IMR-90 (cell line): ENCODE data around the gene METTL24. TPM values are rescaled to one million over a fixed set of nuclear protein-coding genes. Genes with fewer than 3 reads are reported as not detected.

Experiments used
- ATAC-seq: fragments of 200-7000 bp; cut with Tn5 transposase; 2 replicates; pipeline ENCODE4 v1.9.1; 2020; ENCODE audit warnings: low read depth, mild to moderate bottlenecking, moderate library complexity
- BruUV-seq: library from RNA; stranded (reverse); fragments of 400-500 nt; replicated peaks from 2 replicates; lab custom pipeline; 2021; lab: Mats Ljungman, UMichigan
- CTCF ChIA-PET: fragments of 300-600 bp; formaldehyde crosslinking; extraction: SDS; loops from one replicate; lab custom pipeline; 2021; ENCODE audit warnings: antibody characterized with exemption; lab: Yijun Ruan, JAX
- POLR2A ChIA-PET: fragments of 300-600 bp; sonication (Branson Sonifier 250); formaldehyde crosslinking; loops from one replicate; lab custom pipeline; 2022; ENCODE audit warnings: antibody characterized with exemption; ENCODE audit not compliant: unreplicated experiment; lab: Charles Lee
- DNase-seq: peaks from one replicate; pipeline ENCODE4 v3.0.0; 2013
- H2AFZ ChIP-seq: replicated peaks from 2 replicates; pipeline ENCODE3; 2013; ENCODE audit warnings: low read length, mild to moderate bottlenecking; ENCODE audit not compliant: poor library complexity
- H2AK5ac ChIP-seq: 2 replicates; pipeline ENCODE4 v1.6.1; 2013; ENCODE audit warnings: low read depth, low read length, inconsistent platforms
- H2AK9ac ChIP-seq: replicated peaks from 2 replicates; pipeline ENCODE3; 2013; ENCODE audit warnings: mild to moderate bottlenecking, low read depth, low read length, moderate library complexity; ENCODE audit not compliant: poor library complexity
- H2BK120ac ChIP-seq: 2 replicates; pipeline ENCODE4 v1.6.1; 2013; ENCODE audit warnings: low read depth, low read length, inconsistent platforms
- H2BK15ac ChIP-seq: 3 replicates; pipeline ENCODE4 v1.6.1; 2013; ENCODE audit warnings: low read depth, low read length, inconsistent platforms
- H2BK20ac ChIP-seq: 2 replicates; pipeline ENCODE4 v1.6.1; 2013; ENCODE audit warnings: low read depth, mild to moderate bottlenecking, inconsistent platforms, low read length, moderate library complexity
- H2BK5ac ChIP-seq: 2 replicates; pipeline ENCODE4 v1.6.1; 2013; ENCODE audit warnings: mild to moderate bottlenecking, low read depth, low read length, inconsistent platforms; ENCODE audit not compliant: poor library complexity, severe bottlenecking
- H3K14ac ChIP-seq: replicated peaks from 2 replicates; pipeline ENCODE4 v1.6.1; 2013; ENCODE audit warnings: low read depth, low read length, inconsistent platforms
- H3K18ac ChIP-seq: 2 replicates; pipeline ENCODE4 v1.6.1; 2013; ENCODE audit warnings: low read depth, low read length, control low read depth
- H3K23ac ChIP-seq: 2 replicates; pipeline ENCODE4 v1.6.1; 2013; ENCODE audit warnings: low read depth, low read length, inconsistent platforms
- H3K27ac ChIP-seq: 2 replicates; pipeline ENCODE4 v1.5.1; 2013; ENCODE audit warnings: mild to moderate bottlenecking, control low read depth, low read length; ENCODE audit not compliant: insufficient read depth
- H3K27me3 ChIP-seq: 2 replicates; pipeline ENCODE4 v1.6.1; 2013; ENCODE audit warnings: low read length; ENCODE audit not compliant: control insufficient read depth, insufficient read depth
- H3K36me3 ChIP-seq: 2 replicates; pipeline ENCODE4 v1.6.1; 2013; ENCODE audit warnings: low read length, mixed read lengths; ENCODE audit not compliant: control insufficient read depth, insufficient read depth
- H3K4ac ChIP-seq: 2 replicates; pipeline ENCODE4 v1.6.1; 2013; ENCODE audit warnings: low read depth, low read length, inconsistent platforms
- H3K4me1 ChIP-seq: 2 replicates; pipeline ENCODE4 v1.6.1; 2013; ENCODE audit warnings: low read length, mixed read lengths; ENCODE audit not compliant: control insufficient read depth, insufficient read depth
- H3K4me2 ChIP-seq: 2 replicates; pipeline ENCODE4 v1.6.1; 2013; ENCODE audit warnings: low read depth, mild to moderate bottlenecking, control low read depth, low read length, moderate library complexity
- H3K4me3 ChIP-seq: 2 replicates; pipeline ENCODE4 v1.5.1; 2013; ENCODE audit warnings: low read depth, mild to moderate bottlenecking, control low read depth, low read length, moderate library complexity; ENCODE audit not compliant: insufficient read depth
- H3K56ac ChIP-seq: 2 replicates; pipeline ENCODE4 v1.6.1; 2013; ENCODE audit warnings: low read length, inconsistent platforms; ENCODE audit not compliant: insufficient read depth; ENCODE audit errors: extremely low read depth
- H3K79me1 ChIP-seq, 2 experiments: 2 replicates each; pipeline ENCODE4 v1.6.1; 2013; ENCODE audit warnings: low read length in 2 of 2, inconsistent platforms in 1 of 2, low read depth in 1 of 2
- H3K9ac ChIP-seq: 2 replicates; pipeline ENCODE4 v1.6.1; 2013; ENCODE audit warnings: low read depth, low read length, control low read depth
- H3K9me1 ChIP-seq: 2 replicates; pipeline ENCODE4 v1.6.1; 2013; ENCODE audit warnings: low read length, inconsistent platforms; ENCODE audit not compliant: insufficient read depth
- H3K9me3 ChIP-seq: 2 replicates; pipeline ENCODE4 v1.6.1; 2013; ENCODE audit warnings: low read length; ENCODE audit not compliant: control insufficient read depth, insufficient read depth
- H4K20me1 ChIP-seq: 2 replicates; pipeline ENCODE4 v1.6.1; 2013; ENCODE audit warnings: low read length, inconsistent platforms; ENCODE audit not compliant: insufficient read depth
- H4K5ac ChIP-seq: 2 replicates; pipeline ENCODE4 v1.6.1; 2013; ENCODE audit warnings: mild to moderate bottlenecking, low read depth, low read length, control low read depth
- H4K8ac ChIP-seq, 2 experiments: 2 replicates each; pipeline ENCODE4 v1.6.1; 2013; ENCODE audit warnings: low read depth in 2 of 2, low read length in 2 of 2, control low read depth in 1 of 2, inconsistent platforms in 1 of 2
- H4K91ac ChIP-seq: 2 replicates; pipeline ENCODE4 v1.6.1; 2013; ENCODE audit warnings: low read depth, low read length, inconsistent platforms; ENCODE audit not compliant: insufficient read depth
- BHLHE40 ChIP-seq: fragments of 150-350 bp; IDR thresholded peaks from 2 replicates; pipeline ENCODE4 v1.6.1; 2016; ENCODE audit warnings: mild to moderate bottlenecking, low read depth, low read length
- CEBPB ChIP-seq: IDR thresholded peaks from 2 replicates; pipeline ENCODE4 v1.6.1; 2012; ENCODE audit warnings: low read depth, low read length, improper control_type of control experiment
- CHD1 ChIP-seq: IDR thresholded peaks from 2 replicates; pipeline ENCODE4 v1.6.1; 2012; ENCODE audit warnings: low read depth, low read length, improper control_type of control experiment
- CTCF ChIP-seq: conservative IDR thresholded peaks from 2 replicates; pipeline ENCODE4 v1.5.1; 2012; ENCODE audit warnings: mild to moderate bottlenecking, low read depth, low read length, improper control_type of control experiment
- ELK1 ChIP-seq: fragments of 150-350 bp; IDR thresholded peaks from 2 replicates; pipeline ENCODE4 v1.6.1; 2016; ENCODE audit warnings: low read depth, mild to moderate bottlenecking, low read length, moderate library complexity, borderline replicate concordance
- FOS ChIP-seq: fragments of 150-350 bp; IDR thresholded peaks from 2 replicates; pipeline ENCODE4 v1.6.1; 2016; ENCODE audit warnings: low read depth, low read length
- MAFK ChIP-seq: IDR thresholded peaks from 2 replicates; pipeline ENCODE4 v1.6.1; 2012; ENCODE audit warnings: low read depth, low read length, improper control_type of control experiment
- MAZ ChIP-seq: IDR thresholded peaks from 2 replicates; pipeline ENCODE4 v1.6.1; 2012; ENCODE audit warnings: low read depth, mild to moderate bottlenecking, low read length, improper control_type of control experiment, moderate library complexity, borderline replicate concordance
- MXI1 ChIP-seq: IDR thresholded peaks from 2 replicates; pipeline ENCODE4 v1.6.1; 2012; ENCODE audit warnings: low read depth, mild to moderate bottlenecking, low read length, moderate library complexity, borderline replicate concordance
- NFE2L2 ChIP-seq: fragments of 150-350 bp; IDR thresholded peaks from 2 replicates; pipeline ENCODE4 v1.6.1; 2016; ENCODE audit warnings: low read depth, mild to moderate bottlenecking, low read length
- POLR2A ChIP-seq: IDR thresholded peaks from 2 replicates; pipeline ENCODE4 v1.6.1; 2012; ENCODE audit warnings: mild to moderate bottlenecking, low read depth, low read length
- RAD21 ChIP-seq: IDR thresholded peaks from 2 replicates; pipeline ENCODE4 v1.6.1; 2012; ENCODE audit warnings: low read length, improper control_type of control experiment
- RCOR1 ChIP-seq: IDR thresholded peaks from 2 replicates; pipeline ENCODE4 v1.6.1; 2012; ENCODE audit warnings: mild to moderate bottlenecking, low read length, improper control_type of control experiment; ENCODE audit not compliant: insufficient replicate concordance
- RFX5 ChIP-seq: IDR thresholded peaks from 2 replicates; pipeline ENCODE4 v1.8.0; 2012; ENCODE audit warnings: low read depth, mild to moderate bottlenecking, low read length, moderate library complexity
- SMC3 ChIP-seq: fragments of 150-350 bp; IDR thresholded peaks from 2 replicates; pipeline ENCODE4 v1.6.1; 2016; ENCODE audit warnings: low read depth, mild to moderate bottlenecking, antibody characterized with exemption, low read length, moderate library complexity
- USF2 ChIP-seq: fragments of 150-350 bp; IDR thresholded peaks from 2 replicates; pipeline ENCODE4 v1.6.1; 2017; ENCODE audit warnings: mild to moderate bottlenecking, antibody characterized with exemption, low read length, low read depth
- WGBS, 2 experiments: methylation state at CpG; one replicate each; pipeline versions ENCODE4 v1.1.5 to v1.1.7; 2013; ENCODE audit warnings: missing lambda C conversion rate in 2 of 2; ENCODE audit not compliant: insufficient read length in 1 of 2; ENCODE audit errors: extremely low coverage in 2 of 2; 5-methylcytosine and 5-hydroxymethylcytosine counted together
- dilution Hi-C: fragments of 300-500 bp; cut with HindIII; formaldehyde crosslinking; loops from one replicate; pipeline ENCODE4 v1.14.3; 2018; ENCODE audit warnings: low sequenced_read_pairs; ENCODE audit not compliant: unreplicated experiment
- in situ Hi-C: fragments of 300-500 bp; cut with MboI; formaldehyde crosslinking; loops from 3 replicates; pipeline ENCODE4 v1.14.3; 2019; ENCODE audit warnings: low sequenced_read_pairs, inconsistent platforms, mixed read lengths
- intact Hi-C: fragments of 100-400 bp; cut with micrococcal nuclease; formaldehyde crosslinking; loops from 2 replicates; pipeline ENCODE4 v1.10.0; 2022
- polyA plus RNA-seq, 3 experiments: library from polyadenylated mRNA; depleted of rRNA; stranded (reverse); fragments of >200 nt; gene quantifications; 2 replicates each; pipeline ENCODE4 v1.2.3, GENCODE V29; 2012; ENCODE audit warnings: low replicate concordance in 1 of 3
- total RNA-seq: library from RNA; depleted of rRNA; stranded (reverse); fragments of >200 nt; gene quantifications from 2 replicates; pipeline ENCODE4 v1.2.3, GENCODE V29; 2012

The METTL24 gene
- total and polyA plus RNA-seq, 2 of the 4 experiments (the other 2 are of a cell fraction) = not detected

GRCh38 chr6:110400208-110400607 lies 42.1 kb upstream of the METTL24 start:
- Histone ChIP-seq H2AFZ (peak overlapping the region; percentile 88), H3K56ac (no peak overlapping the region), H3K23ac (no peak overlapping the region), H3K79me1 (no peaks in the 10 kb centered on the region), H3K27me3 (peaks cover 2% of the 10 kb centered on the region), H3K4me1 (no peaks in the 10 kb centered on the region; the same call in 1 of the 2 replicates), H2AK5ac (no peak overlapping the region), H2AK9ac (peak overlapping the region; percentile 56), H2BK5ac (no peak overlapping the region), H3K14ac (no peak overlapping the region), H3K36me3 (no peaks in the 10 kb centered on the region), H3K27ac (no peak overlapping the region), H4K20me1 (no peaks in the 10 kb centered on the region), H3K9me3 (no peaks in the 10 kb centered on the region), H4K5ac (no peak overlapping the region), H3K4me2 (no peak overlapping the region), H4K91ac (no peak overlapping the region), H2BK15ac (no peak overlapping the region), H4K8ac (peak overlapping the region in 1 of 2 experiments; percentile 47; a peak in 1 of 4 replicates), H3K9me1 (0 out of 2 replicates have a peak, but pooled peaks cover 3% of the 10 kb centered on the region), H2BK20ac (no peak overlapping the region), H3K4ac (no peak overlapping the region), H2BK120ac (no peak overlapping the region), H3K4me3 (no peak overlapping the region), H3K9ac (no peak overlapping the region), H3K18ac (no peak overlapping the region; the same call in 1 of the 2 replicates)
- no TSS peak for BruUV-seq
- dilution Hi-C loops (no loop called here), intact Hi-C loops (no loop called here), in situ Hi-C loops (no loop called here)
- ATAC-seq (no peak), DNase-seq (no peak)
- WGBS, 2 experiments = 40% methylated on average over 1 of the region's 18 CpGs; no CpG with 5 or more reads in 1 of the 2 experiments
- ChIA-PET CTCF (no interaction called here), POLR2A (no interaction called here)
- no peak for TF ChIP-seq MAZ
- no peak for TF ChIP-seq RCOR1
- TF ChIP-seq NFE2L2 = no peak
- no peak for TF ChIP-seq BHLHE40
- TF ChIP-seq MAFK = no peak
- no peak for TF ChIP-seq CEBPB
- TF ChIP-seq CTCF = no peak
- TF ChIP-seq RFX5 = no peak
- TF ChIP-seq SMC3 = no peak
- no peak for TF ChIP-seq RAD21
- no peak for TF ChIP-seq CHD1
- TF ChIP-seq ELK1 = no peak
- no peak for TF ChIP-seq MXI1
- TF ChIP-seq USF2 = no peak
- no peak for TF ChIP-seq POLR2A
- TF ChIP-seq FOS = no peak
